Activated T-cell treated with anti-CD3 and anti-CD28 coated beads, Interleukin-2, amount 50 U/mL, for 1 hour (primary cell): ENCODE data around the gene C19orf12.

Source experiments
- DNase-seq: peaks from one replicate; pipeline ENCODE4 v3.0.0-alpha.2; 2020

The C19orf12 gene

GRCh38 chr19:29662278-29662603 is 52.8 kb downstream of the C19orf12 start:
- DNase-seq = no peak

GRCh38 chr19:29660835-29661234 is 54.2 kb downstream of the C19orf12 start:
- DNase-seq = peak; percentile 48

- no peak for DNase-seq
These were observed 56.7 kb downstream of the C19orf12 start for GRCh38 chr19:29658221-29658991.

GRCh38 chr19:29655648-29656335 is 59.3 kb downstream of the C19orf12 start:
- DNase-seq = no peak

GRCh38 chr19:29653398-29653797 is 61.7 kb downstream of the C19orf12 start:
- no peak for DNase-seq

- no peak for DNase-seq
These were observed 63.3 kb downstream of the C19orf12 start for GRCh38 chr19:29651622-29652394.

GRCh38 chr19:29650772-29651387 is 64.2 kb downstream of the C19orf12 start:
- DNase-seq = no peak
